CD14-positive monocyte (primary cell): ENCODE results near the gene CORO2A. TPM values are rescaled to one million over a fixed set of nuclear protein-coding genes. Genes with fewer than 3 reads are reported as not detected.
"Not testable (repeated sequence)": the region's sequence is repeated elsewhere in the genome, so short reads cannot be mapped to it uniquely, and the experiment has no call there.

ENCODE experiments used
- DNase-seq, 3 donors: peaks; one replicate each; pipeline ENCODE4 v3.0.0-alpha.2; 2011 to 2022
- H2AFZ ChIP-seq: 2 replicates; pipeline ENCODE4 v1.6.0; 2012; ENCODE audit warnings: mild to moderate bottlenecking, low read depth, low read length, inconsistent platforms; ENCODE audit not compliant: insufficient read depth, poor library complexity, severe bottlenecking
- H3K27ac ChIP-seq, 2 donors: 1 replicate in 1 of 2; 2 replicates in 1 of 2; pipeline ENCODE4 v1.5.1; 2012 to 2013; ENCODE audit warnings: low read length in 2 of 2, control low read depth in 1 of 2, inconsistent platforms in 1 of 2, low read depth in 1 of 2, mild to moderate bottlenecking in 1 of 2
- H3K27me3 ChIP-seq, 2 donors: one replicate each; pipeline versions ENCODE4 v1.6.0 to v1.6.1; 2011 to 2013; ENCODE audit warnings: low read length in 2 of 2; ENCODE audit not compliant: control insufficient read depth in 2 of 2, insufficient read depth in 2 of 2
- H3K36me3 ChIP-seq, 2 donors: replicated peaks in 1 of 2; 1 replicate in 1 of 2; 2 replicates in 1 of 2; pipeline versions ENCODE4 v1.5.1 to v1.6.1; 2012 to 2013; ENCODE audit warnings: low read length in 2 of 2, control low read depth in 1 of 2, inconsistent platforms in 1 of 2, mild to moderate bottlenecking in 1 of 2; ENCODE audit not compliant: insufficient read depth in 2 of 2, control insufficient read depth in 1 of 2
- H3K4me1 ChIP-seq, 2 donors: 1 replicate in 1 of 2; 2 replicates in 1 of 2; pipeline versions ENCODE4 v1.5.1 to v1.6.1; 2012 to 2013; ENCODE audit warnings: low read length in 2 of 2, control low read depth in 1 of 2, inconsistent platforms in 1 of 2, mild to moderate bottlenecking in 1 of 2, moderate library complexity in 1 of 2; ENCODE audit not compliant: insufficient read depth in 2 of 2, control insufficient read depth in 1 of 2
- H3K4me2 ChIP-seq: replicated peaks from 2 replicates; pipeline ENCODE3; 2012; ENCODE audit warnings: low read length, moderate library complexity, mild to moderate bottlenecking; ENCODE audit not compliant: poor library complexity, severe bottlenecking; ENCODE audit errors: extremely low read depth
- H3K4me3 ChIP-seq, 3 experiments: fragments of 200-600 bp in 1 of 3; sonication (generic) in 1 of 3; replicated peaks in 1 of 3; 1 replicate in 2 of 3; 2 replicates in 1 of 3; pipeline ENCODE4 v1.5.1; 2011 to 2013; ENCODE audit warnings: low read length in 3 of 3, mild to moderate bottlenecking in 3 of 3, control low read depth in 2 of 3, low read depth in 2 of 3, inconsistent platforms in 1 of 3, moderate library complexity in 1 of 3
- H3K79me2 ChIP-seq: 2 replicates; pipeline ENCODE4 v1.6.0; 2012; ENCODE audit warnings: mild to moderate bottlenecking, control low read depth, inconsistent platforms, low read length, moderate library complexity; ENCODE audit not compliant: insufficient read depth
- H3K9ac ChIP-seq: 2 replicates; pipeline ENCODE4 v1.6.0; 2017; ENCODE audit warnings: low read length, mild to moderate bottlenecking; ENCODE audit not compliant: insufficient read depth, poor library complexity, severe bottlenecking
- H3K9me3 ChIP-seq, 2 donors: replicated peaks in 1 of 2; 1 replicate in 1 of 2; 2 replicates in 1 of 2; pipeline versions ENCODE4 v1.5.1 to v1.6.1; 2012 to 2013; ENCODE audit warnings: low read length in 2 of 2, control low read depth in 1 of 2; ENCODE audit not compliant: control insufficient read depth in 1 of 2, insufficient read depth in 1 of 2
- H4K20me1 ChIP-seq: 2 replicates; pipeline ENCODE4 v1.6.0; 2012; ENCODE audit warnings: mild to moderate bottlenecking, low read length, control low read depth, moderate library complexity; ENCODE audit not compliant: insufficient read depth
- H3K27ac Mint-ChIP-seq, 7 donors: one replicate each; pipeline ENCODE4 v1.8.0; 2020; ENCODE audit warnings: mild to moderate bottlenecking in 7 of 7, mixed read lengths in 7 of 7, moderate library complexity in 6 of 7, inconsistent platforms in 2 of 7
- H3K27me3 Mint-ChIP-seq, 3 donors: one replicate each; pipeline ENCODE4 v1.8.0; 2021 to 2022; ENCODE audit warnings: low read depth in 3 of 3, mild to moderate bottlenecking in 3 of 3, mixed read lengths in 3 of 3, moderate library complexity in 3 of 3, inconsistent platforms in 1 of 3
- H3K36me3 Mint-ChIP-seq, 2 donors: one replicate each; pipeline ENCODE4 v1.8.0; 2020; ENCODE audit warnings: mixed read lengths in 2 of 2, inconsistent platforms in 1 of 2, mild to moderate bottlenecking in 1 of 2
- H3K4me1 Mint-ChIP-seq: one replicate; pipeline ENCODE4 v1.8.0; 2020; ENCODE audit warnings: mild to moderate bottlenecking, mixed read lengths
- H3K4me3 Mint-ChIP-seq, 2 donors: one replicate each; pipeline ENCODE4 v1.8.0; 2020; ENCODE audit warnings: mild to moderate bottlenecking in 2 of 2, mixed read lengths in 2 of 2, moderate library complexity in 1 of 2
- H3K9me3 Mint-ChIP-seq, 7 donors: one replicate each; pipeline ENCODE4 v1.8.0; 2020 to 2022; ENCODE audit warnings: mixed read lengths in 7 of 7, mild to moderate bottlenecking in 6 of 7, moderate library complexity in 6 of 7, inconsistent platforms in 2 of 7
- CTCF ChIP-seq: fragments of 200-600 bp; IDR thresholded peaks from one replicate; pipeline ENCODE4 v1.8.0; 2022; ENCODE audit warnings: antibody characterized with exemption, mild to moderate bottlenecking
- WGBS: methylation state at CpG from one replicate; pipeline ENCODE4 v1.1.5; 2013; ENCODE audit warnings: missing lambda C conversion rate; ENCODE audit not compliant: insufficient coverage; 5-methylcytosine and 5-hydroxymethylcytosine counted together
- intact Hi-C, 2 donors: fragments of 100-400 bp; cut with micrococcal nuclease; formaldehyde crosslinking; loops; one replicate each; pipeline versions ENCODE4 v1.15.0 to v1.15.1; 2023
- polyA plus RNA-seq, 3 donors: library from polyadenylated mRNA; depleted of rRNA in 1 of 3; unstranded in 2 of 3; stranded (reverse) in 1 of 3; fragments of 300-500 nt in 2 of 3; fragments of >200 nt in 1 of 3; fragmentation: Illumina TruSeq in 2 of 3; gene quantifications; 1 replicate in 2 of 3; 2 replicates in 1 of 3; pipeline ENCODE4 v1.2.3, GENCODE V29; 2012 to 2021

CORO2A gene
- polyA plus RNA-seq, 3 donors: 1.2 to 3.5 (median 2.1) TPM

DNA sequence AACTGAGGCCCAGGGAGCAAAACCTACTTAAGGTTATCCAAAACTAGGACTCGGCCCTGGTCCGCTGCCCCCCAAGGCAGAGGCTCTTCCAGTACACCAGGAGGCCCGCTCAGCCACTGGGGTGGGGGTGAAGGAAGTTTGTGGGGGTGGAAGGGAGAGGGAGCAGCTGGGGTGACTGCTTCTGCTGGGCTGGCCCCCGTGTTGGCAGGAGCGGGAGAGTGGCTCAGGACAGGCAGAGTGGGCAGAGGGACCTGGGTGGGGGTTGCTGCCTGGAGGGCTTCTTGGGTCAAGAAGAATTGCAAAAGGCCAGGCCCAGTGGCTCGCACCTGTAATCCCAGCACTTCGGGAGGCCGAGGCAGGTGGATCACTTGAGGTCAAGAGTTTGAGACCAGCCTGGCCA is 65.2 kb downstream of the CORO2A start:
- peaks cover 35% of the 10 kb centered on the region for H3K4me1 Mint-ChIP-seq
- DNase-seq: no peak
- Histone ChIP-seq H3K4me3 (no peak overlapping the region), H3K4me1 (peaks cover 23% of the 10 kb centered on the region in 2 donors), H3K79me2 (no peaks in the 10 kb centered on the region), H3K4me2 (no peak overlapping the region), H3K9me3 (no peaks in the 10 kb centered on the region), H2AFZ (no peak overlapping the region), H3K27me3 (no peaks in the 10 kb centered on the region), H3K27ac (peak overlapping the region in 1 of 2 donors; percentile 5), H4K20me1 (no peaks in the 10 kb centered on the region), H3K36me3 (peaks cover 10 to 20% of the 10 kb centered on the region in 2 donors), H3K9ac (no peak overlapping the region)
- no peak for TF ChIP-seq CTCF
- 100% methylated on average over 6 of the region's 8 CpGs for WGBS
- H3K27ac Mint-ChIP-seq: peak overlapping the region in 2 of 7 donors; percentile 76 to 79
- H3K9me3 Mint-ChIP-seq: no peaks in the 10 kb centered on the region
- peaks cover 0 to 4% (median 0%) of the 10 kb centered on the region in 3 donors for H3K27me3 Mint-ChIP-seq
- H3K36me3 Mint-ChIP-seq: peaks cover 30 to 59% of the 10 kb centered on the region in 2 donors
- intact Hi-C loops: loop anchor here in 1 of 2 donors (10.0 kb wide), 2 partner anchors 128 to 222 kb away; partner anchors contain the start of gene TBC1D2
- no peak overlapping the region for H3K4me3 Mint-ChIP-seq

GRCh38 chr9:98124637-98125426 is 67.6 kb downstream of the CORO2A start:
- Mint-ChIP-seq H3K4me3 (no peak overlapping the region), H3K27ac (peak overlapping the region in 1 of 7 donors; percentile 23), H3K4me1 (peaks cover 51% of the 10 kb centered on the region), H3K27me3 (peaks cover 0 to 4% (median 0%) of the 10 kb centered on the region in 3 donors), H3K9me3 (no peaks in the 10 kb centered on the region), H3K36me3 (peaks cover 24 to 43% of the 10 kb centered on the region in 2 donors)
- Histone ChIP-seq H2AFZ (no peak overlapping the region), H3K4me2 (no peak overlapping the region), H3K79me2 (no peaks in the 10 kb centered on the region), H3K9ac (no peak overlapping the region), H3K9me3 (no peaks in the 10 kb centered on the region), H3K27ac (no peak overlapping the region), H3K27me3 (no peaks in the 10 kb centered on the region), H3K36me3 (peaks cover 10 to 14% of the 10 kb centered on the region in 2 donors), H3K4me3 (no peak overlapping the region), H3K4me1 (peaks cover 40 to 42% of the 10 kb centered on the region in 2 donors), H4K20me1 (no peaks in the 10 kb centered on the region)
- intact Hi-C loops: loop anchor here in 1 of 2 donors (10.0 kb wide), 2 partner anchors 130 to 220 kb away; partner anchors contain the start of gene TBC1D2
- 95% methylated on average over 13 of the region's 15 CpGs for WGBS
- no peak for DNase-seq
- no peak for TF ChIP-seq CTCF

DNA sequence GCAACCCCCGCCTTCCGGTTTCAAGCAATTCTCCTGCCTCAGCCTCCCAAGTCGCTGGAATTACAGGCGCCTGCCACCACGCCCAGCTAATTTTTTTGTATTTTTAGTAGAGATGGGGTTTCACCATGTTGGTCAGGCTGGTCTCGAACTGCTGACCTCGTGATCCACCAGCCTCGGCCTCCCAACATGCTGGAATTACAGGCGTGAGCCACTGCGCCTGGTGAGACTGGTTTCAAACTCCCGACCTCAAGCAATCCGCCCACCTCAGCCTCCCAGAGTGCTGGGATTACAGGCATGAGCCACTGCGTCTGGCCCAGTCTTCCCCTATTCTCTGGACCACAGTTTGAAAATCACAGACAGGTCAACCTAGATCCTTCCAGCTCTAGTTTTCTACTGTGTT is 68.3 kb downstream of the CORO2A start:
- H3K4me1 ChIP-seq: peaks cover 39 to 40% of the 10 kb centered on the region in 2 donors
- Mint-ChIP-seq H3K27ac (peak overlapping the region in 2 of 7 donors; percentile 5 to 15), H3K4me1 (peaks cover 48% of the 10 kb centered on the region), H3K36me3 (peaks cover 24 to 43% of the 10 kb centered on the region in 2 donors)
- H3K4me2 ChIP-seq, H2AFZ ChIP-seq, H3K4me3 Mint-ChIP-seq, H3K9me3 Mint-ChIP-seq, H3K27ac ChIP-seq, H3K27me3 ChIP-seq, H4K20me1 ChIP-seq, H3K9ac ChIP-seq, H3K9me3 ChIP-seq, H3K27me3 Mint-ChIP-seq, DNase-seq, H3K4me3 ChIP-seq, H3K79me2 ChIP-seq: not testable (repeated sequence)
- WGBS: 98% methylated on average over 6 of the region's 13 CpGs
- intact Hi-C loops: loop anchor here in 1 of 2 donors (10.0 kb wide), 2 partner anchors 131 to 219 kb away; partner anchors contain the start of gene TBC1D2
- peaks cover 10 to 14% of the 10 kb centered on the region in 2 donors for H3K36me3 ChIP-seq
